ENCODE measurements around the gene IKZF1. TPM values are rescaled to one million over a fixed set of nuclear protein-coding genes. Genes with fewer than 3 reads are reported as not detected.

Gene IKZF1
- total RNA-seq, 6 experiments from 2014 or later = not detected

DNA sequence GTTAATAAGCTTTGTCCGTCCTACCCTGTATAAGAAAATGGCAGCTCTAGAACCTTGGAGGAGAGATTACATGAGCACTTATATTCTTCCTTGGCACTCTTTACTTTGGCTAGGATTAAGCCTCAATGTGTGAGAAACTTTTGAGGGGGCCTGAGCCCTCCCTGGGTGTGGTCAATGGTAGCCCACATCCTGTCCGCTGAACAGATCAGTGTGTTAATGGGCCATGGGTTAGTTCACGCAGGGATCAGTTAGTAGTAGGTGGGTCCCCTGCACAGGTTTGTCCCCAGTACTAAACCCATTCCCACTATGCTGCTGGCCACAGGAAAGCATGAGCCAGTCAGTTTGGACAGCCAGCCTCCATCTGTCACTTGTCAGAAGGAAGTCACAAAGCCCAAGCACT, 20.2 kb upstream of the IKZF1 start:
- Mint-ChIP-seq H3K4me1 (ENCODE audit: low read depth) (no peaks in the 10 kb centered on the region), H3K27me3 (ENCODE audit: insufficient read depth) (no peaks in the 10 kb centered on the region), H3K27ac (no peak overlapping the region), H3K36me3 (ENCODE audit: low read depth) (no peaks in the 10 kb centered on the region), H3K9me3 (no peaks in the 10 kb centered on the region; the same call in 1 of the 2 replicates), H3K4me3 (no peak overlapping the region)
- TF ChIP-seq, protein P1, sequence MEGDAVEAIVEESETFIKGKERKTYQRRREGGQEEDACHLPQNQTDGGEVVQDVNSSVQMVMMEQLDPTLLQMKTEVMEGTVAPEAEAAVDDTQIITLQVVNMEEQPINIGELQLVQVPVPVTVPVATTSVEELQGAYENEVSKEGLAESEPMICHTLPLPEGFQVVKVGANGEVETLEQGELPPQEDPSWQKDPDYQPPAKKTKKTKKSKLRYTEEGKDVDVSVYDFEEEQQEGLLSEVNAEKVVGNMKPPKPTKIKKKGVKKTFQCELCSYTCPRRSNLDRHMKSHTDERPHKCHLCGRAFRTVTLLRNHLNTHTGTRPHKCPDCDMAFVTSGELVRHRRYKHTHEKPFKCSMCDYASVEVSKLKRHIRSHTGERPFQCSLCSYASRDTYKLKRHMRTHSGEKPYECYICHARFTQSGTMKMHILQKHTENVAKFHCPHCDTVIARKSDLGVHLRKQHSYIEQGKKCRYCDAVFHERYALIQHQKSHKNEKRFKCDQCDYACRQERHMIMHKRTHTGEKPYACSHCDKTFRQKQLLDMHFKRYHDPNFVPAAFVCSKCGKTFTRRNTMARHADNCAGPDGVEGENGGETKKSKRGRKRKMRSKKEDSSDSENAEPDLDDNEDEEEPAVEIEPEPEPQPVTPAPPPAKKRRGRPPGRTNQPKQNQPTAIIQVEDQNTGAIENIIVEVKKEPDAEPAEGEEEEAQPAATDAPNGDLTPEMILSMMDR (IDR thresholded peaks at IDR 0.05) = no peak
- no peak for DNase-seq

DNA sequence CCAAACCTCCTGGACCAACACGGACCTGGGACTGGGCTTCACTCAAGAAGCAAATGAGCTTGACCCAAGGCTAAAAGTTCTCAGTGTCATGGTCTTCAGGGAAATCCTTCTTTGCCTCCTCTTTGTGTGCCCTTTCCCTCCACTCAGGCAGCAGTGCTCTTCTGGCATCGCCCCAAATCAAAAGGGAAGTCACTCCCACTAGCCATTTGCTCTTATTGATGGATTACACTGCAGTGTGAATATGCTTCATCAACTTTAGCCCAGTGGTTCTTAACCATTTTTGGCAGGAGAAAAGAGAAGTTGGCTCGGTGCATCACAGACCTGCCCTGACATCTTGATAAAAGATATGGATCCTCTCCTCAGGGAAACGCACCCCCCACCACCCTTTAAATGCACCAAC, 19.2 kb upstream of the IKZF1 start:
- Mint-ChIP-seq H3K4me1 (ENCODE audit: low read depth) (no peaks in the 10 kb centered on the region), H3K36me3 (ENCODE audit: low read depth) (no peaks in the 10 kb centered on the region), H3K27me3 (ENCODE audit: insufficient read depth) (no peaks in the 10 kb centered on the region), H3K4me3 (no peak overlapping the region), H3K9me3 (no peaks in the 10 kb centered on the region; the same call in 1 of the 2 replicates), H3K27ac (no peak overlapping the region)
- TF ChIP-seq, protein P1 (IDR thresholded peaks at IDR 0.05) = no peak
- DNase-seq = no peak

DNA sequence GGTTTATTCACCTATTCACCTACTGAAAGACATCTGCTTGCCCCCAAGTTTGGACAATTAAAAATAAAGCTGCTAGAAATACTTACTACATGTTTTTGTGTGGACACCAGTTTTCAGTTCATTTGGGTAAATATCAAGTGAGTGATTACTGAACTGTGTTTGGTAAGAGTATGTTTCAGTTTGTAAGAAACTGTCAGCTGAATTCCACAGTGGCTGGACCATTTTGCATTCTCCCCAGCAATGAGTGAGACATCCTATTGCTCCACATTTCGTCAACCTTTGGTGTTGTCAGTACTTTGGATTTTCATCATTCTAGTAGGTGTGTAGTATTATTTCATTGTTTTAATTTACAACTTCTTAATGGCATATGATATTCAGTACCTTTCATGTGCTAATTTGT, 17.4 kb upstream of the IKZF1 start:
- no peaks in the 10 kb centered on the region for H3K4me1 Mint-ChIP-seq (ENCODE audit: low read depth)
- no peak overlapping the region for H3K4me3 Mint-ChIP-seq
- H3K36me3 Mint-ChIP-seq (ENCODE audit: low read depth) = no peaks in the 10 kb centered on the region
- TF ChIP-seq, protein P1 (IDR thresholded peaks at IDR 0.05) = no peak
- no peaks in the 10 kb centered on the region for H3K27me3 Mint-ChIP-seq (ENCODE audit: insufficient read depth)
- DNase-seq = no peak
- no peak overlapping the region for H3K27ac Mint-ChIP-seq
- H3K9me3 Mint-ChIP-seq = no peaks in the 10 kb centered on the region

DNA sequence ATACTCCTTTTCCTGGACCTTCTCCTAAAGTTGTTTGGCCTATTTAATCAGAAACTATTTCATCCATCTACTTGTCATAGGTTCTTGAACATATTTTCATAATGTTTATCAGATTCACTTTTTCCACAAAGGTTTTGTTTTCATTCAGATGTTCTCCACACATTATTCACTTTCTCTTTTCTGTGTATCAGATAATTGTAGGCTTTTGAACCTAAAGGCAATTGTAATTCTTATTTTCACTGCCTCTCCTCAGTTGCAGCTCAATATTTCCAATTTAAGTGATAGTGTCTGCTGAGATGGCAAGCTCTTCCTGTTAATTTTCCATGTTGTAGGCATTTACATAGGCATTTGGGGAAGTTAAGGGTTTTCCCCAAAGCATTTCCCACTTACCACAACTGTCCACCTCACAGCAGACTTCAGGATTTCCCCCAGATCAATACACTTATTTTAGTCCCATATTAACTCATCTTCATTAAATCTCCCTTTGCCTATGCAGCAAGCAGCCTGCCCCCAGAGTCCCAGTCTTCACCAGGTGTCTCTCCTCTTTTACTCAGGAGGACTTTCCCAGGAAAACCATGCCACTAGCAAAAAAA, 12.3 kb upstream of the IKZF1 start:
- H3K4me3 Mint-ChIP-seq = no peak overlapping the region
- peaks cover 5% of the 10 kb centered on the region; the same call in 1 of the 2 replicates for H3K9me3 Mint-ChIP-seq
- no peaks in the 10 kb centered on the region for H3K4me1 Mint-ChIP-seq (ENCODE audit: low read depth)
- DNase-seq = no peak
- TF ChIP-seq, protein P1 (IDR thresholded peaks at IDR 0.05) = no peak
- H3K27me3 Mint-ChIP-seq (ENCODE audit: insufficient read depth) = peaks cover 11% of the 10 kb centered on the region
- no peak overlapping the region for H3K27ac Mint-ChIP-seq
- H3K36me3 Mint-ChIP-seq (ENCODE audit: low read depth) = no peaks in the 10 kb centered on the region

DNA sequence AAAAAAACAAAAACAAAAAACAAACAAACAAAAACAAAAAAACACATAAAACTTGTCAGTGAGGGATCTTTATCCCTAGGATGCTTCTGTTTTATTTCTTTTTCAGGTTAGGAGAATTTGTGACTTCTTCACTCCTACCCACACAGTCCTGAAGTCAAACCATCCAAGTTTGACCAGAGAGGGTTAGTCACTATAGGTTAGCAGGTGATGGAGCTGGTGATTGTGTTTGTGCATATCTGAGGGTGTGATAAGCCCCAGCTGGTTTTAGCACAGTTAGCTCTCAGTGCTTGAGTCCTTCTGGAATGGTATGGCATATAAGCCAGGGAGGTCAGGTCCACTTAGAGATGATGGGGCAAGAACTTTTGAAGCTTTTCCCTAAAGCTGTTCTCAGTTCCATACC, 11.8 kb upstream of the IKZF1 start:
- no peaks in the 10 kb centered on the region for H3K4me1 Mint-ChIP-seq (ENCODE audit: low read depth)
- H3K9me3 Mint-ChIP-seq = peaks cover 5% of the 10 kb centered on the region; the same call in 1 of the 2 replicates
- no peak overlapping the region for H3K27ac Mint-ChIP-seq
- H3K4me3 Mint-ChIP-seq = no peak overlapping the region
- peaks cover 11% of the 10 kb centered on the region for H3K27me3 Mint-ChIP-seq (ENCODE audit: insufficient read depth)
- H3K36me3 Mint-ChIP-seq (ENCODE audit: low read depth) = no peaks in the 10 kb centered on the region
- no peak for DNase-seq
- TF ChIP-seq, protein P1 (IDR thresholded peaks at IDR 0.05) = no peak

Measured in HFFc6 (cell line).